H9 (cell line): ENCODE measurements around the gene RGS21. TPM values are rescaled to one million over a fixed set of nuclear protein-coding genes. Genes with fewer than 3 reads are reported as not detected.

Experiments used
- DNase-seq: peaks from one replicate; pipeline ENCODE4 v3.0.0-alpha.2; 2017
- H2AFZ ChIP-seq: one replicate; pipeline ENCODE4 v1.6.1; 2013; ENCODE audit warnings: mild to moderate bottlenecking, low read length, control low read depth, moderate library complexity
- H2AK5ac ChIP-seq: 2 replicates; pipeline ENCODE4 v1.6.1; 2013; ENCODE audit warnings: low read length, control low read depth, mixed read lengths; ENCODE audit not compliant: insufficient read length
- H2BK120ac ChIP-seq: one replicate; pipeline ENCODE4 v1.6.1; 2013; ENCODE audit warnings: low read depth, mild to moderate bottlenecking, low read length, control low read depth, inconsistent platforms; ENCODE audit not compliant: poor library complexity, severe bottlenecking
- H2BK12ac ChIP-seq: 2 replicates; pipeline ENCODE4 v1.6.1; 2013; ENCODE audit warnings: low read length, control low read depth, mixed read lengths, low read depth; ENCODE audit not compliant: insufficient read length
- H2BK15ac ChIP-seq: 2 replicates; pipeline ENCODE4 v1.6.1; 2013; ENCODE audit warnings: low read depth, low read length, control low read depth
- H2BK20ac ChIP-seq: one replicate; pipeline ENCODE4 v1.6.1; 2013; ENCODE audit warnings: low read depth, mild to moderate bottlenecking, low read length, control low read depth, inconsistent platforms; ENCODE audit not compliant: poor library complexity, severe bottlenecking
- H2BK5ac ChIP-seq: 2 replicates; pipeline ENCODE4 v1.6.1; 2013; ENCODE audit warnings: low read length, control low read depth, mixed read lengths; ENCODE audit not compliant: insufficient read length
- H3K14ac ChIP-seq: 2 replicates; pipeline ENCODE4 v1.6.1; 2013; ENCODE audit warnings: low read length, control low read depth; ENCODE audit not compliant: insufficient read depth
- H3K18ac ChIP-seq: 2 replicates; pipeline ENCODE4 v1.6.1; 2013; ENCODE audit warnings: low read depth, mild to moderate bottlenecking, mixed read lengths, low read length, control low read depth; ENCODE audit not compliant: insufficient read length
- H3K23ac ChIP-seq: 2 replicates; pipeline ENCODE4 v1.6.1; 2013; ENCODE audit warnings: low read length, control low read depth, mixed read lengths, low read depth; ENCODE audit not compliant: insufficient read length
- H3K23me2 ChIP-seq: 2 replicates; pipeline ENCODE4 v1.6.1; 2013; ENCODE audit warnings: low read depth, mild to moderate bottlenecking, mixed read lengths, low read length, control low read depth; ENCODE audit not compliant: insufficient read length, poor library complexity, severe bottlenecking
- H3K27ac ChIP-seq: 2 replicates; pipeline ENCODE4 v1.5.1; 2013; ENCODE audit warnings: low read length, control low read depth, mixed read lengths, low read depth; ENCODE audit not compliant: insufficient read length
- H3K27me3 ChIP-seq: 2 replicates; pipeline ENCODE4 v1.6.1; 2013; ENCODE audit warnings: low read length, control low read depth, inconsistent platforms; ENCODE audit not compliant: insufficient read depth
- H3K4ac ChIP-seq: 2 replicates; pipeline ENCODE4 v1.6.1; 2013; ENCODE audit warnings: low read depth, mild to moderate bottlenecking, control low read depth, inconsistent platforms, low read length, moderate library complexity
- H3K4me1 ChIP-seq: 2 replicates; pipeline ENCODE4 v1.6.1; 2013; ENCODE audit warnings: low read length, control low read depth, inconsistent platforms; ENCODE audit not compliant: insufficient read depth
- H3K4me2 ChIP-seq: 2 replicates; pipeline ENCODE4 v1.6.1; 2013; ENCODE audit warnings: low read length, control low read depth, mixed read lengths; ENCODE audit not compliant: insufficient read length, insufficient read depth
- H3K56ac ChIP-seq: 2 replicates; pipeline ENCODE4 v1.6.1; 2013; ENCODE audit warnings: low read depth, mild to moderate bottlenecking, mixed read lengths, low read length, control low read depth; ENCODE audit not compliant: insufficient read length
- H3K79me1 ChIP-seq: 2 replicates; pipeline ENCODE4 v1.6.1; 2013; ENCODE audit warnings: low read depth, mild to moderate bottlenecking, moderate library complexity, low read length, control low read depth, inconsistent platforms; ENCODE audit not compliant: insufficient read depth, poor library complexity, severe bottlenecking
- H3K79me2 ChIP-seq: 2 replicates; pipeline ENCODE4 v1.6.1; 2013; ENCODE audit warnings: low read length, control low read depth, inconsistent platforms; ENCODE audit not compliant: insufficient read depth
- H3K9ac ChIP-seq: 2 replicates; pipeline ENCODE4 v1.6.1; 2013; ENCODE audit warnings: low read length, control low read depth, mixed read lengths; ENCODE audit not compliant: insufficient read length; ENCODE audit errors: extremely low read depth
- H3K9me3 ChIP-seq: one replicate; pipeline ENCODE4 v1.6.1; 2013; ENCODE audit warnings: low read depth, low read length, inconsistent platforms; ENCODE audit not compliant: control insufficient read depth
- H3T11ph ChIP-seq: one replicate; pipeline ENCODE4 v1.6.1; 2013; ENCODE audit warnings: mild to moderate bottlenecking, low read length, control low read depth, inconsistent platforms
- H4K20me1 ChIP-seq: one replicate; pipeline ENCODE4 v1.6.1; 2013; ENCODE audit not compliant: control insufficient read depth, insufficient read length, insufficient read depth
- H4K5ac ChIP-seq: 2 replicates; pipeline ENCODE4 v1.6.1; 2013; ENCODE audit warnings: low read depth, mild to moderate bottlenecking, mixed read lengths, low read length, control low read depth; ENCODE audit not compliant: insufficient read length
- H4K8ac ChIP-seq: replicated peaks from 2 replicates; pipeline ENCODE4 v1.6.1; 2013; ENCODE audit warnings: low read length, control low read depth, mixed read lengths, low read depth; ENCODE audit not compliant: insufficient read length
- H4K91ac ChIP-seq: 2 replicates; pipeline ENCODE4 v1.6.1; 2013; ENCODE audit warnings: low read depth, mild to moderate bottlenecking, moderate library complexity, mixed read lengths, low read length, control low read depth; ENCODE audit not compliant: insufficient read length
- H3K27ac Mint-ChIP-seq, 3 experiments: 2 replicates in 2 of 3; 3 replicates in 1 of 3; pipeline ENCODE4 v1.8.0; 2020 to 2021; ENCODE audit warnings: mixed read lengths in 3 of 3, mild to moderate bottlenecking in 1 of 3, moderate library complexity in 1 of 3
- H3K27me3 Mint-ChIP-seq: 2 replicates; pipeline ENCODE4 v1.8.0; 2021; ENCODE audit warnings: low read depth, mild to moderate bottlenecking, moderate library complexity, mixed read lengths
- H3K36me3 Mint-ChIP-seq, 3 experiments: 2 replicates in 2 of 3; 3 replicates in 1 of 3; pipeline ENCODE4 v1.8.0; 2020 to 2021; ENCODE audit warnings: low read depth in 3 of 3, mixed read lengths in 3 of 3; ENCODE audit not compliant: insufficient read depth in 1 of 3
- H3K4me1 Mint-ChIP-seq, 2 experiments: 2 replicates each; pipeline ENCODE4 v1.8.0; 2020; ENCODE audit warnings: mixed read lengths in 2 of 2
- H3K4me3 Mint-ChIP-seq, 2 experiments: 2 replicates in 1 of 2; 3 replicates in 1 of 2; pipeline ENCODE4 v1.8.0; 2020 to 2021; ENCODE audit warnings: mild to moderate bottlenecking in 2 of 2, mixed read lengths in 2 of 2, moderate library complexity in 1 of 2
- H3K9me3 Mint-ChIP-seq, 2 experiments: 2 replicates in 1 of 2; 3 replicates in 1 of 2; pipeline ENCODE4 v1.8.0; 2020; ENCODE audit warnings: mild to moderate bottlenecking in 2 of 2, mixed read lengths in 2 of 2, moderate library complexity in 1 of 2
- WGBS: extraction: QIAGEN DNeasy Blood & Tissue Kit; methylation state at CpG from one replicate; pipeline ENCODE4 v1.1.7; 2013; ENCODE audit warnings: missing lambda C conversion rate, low lambda C conversion rate, mixed read lengths; ENCODE audit not compliant: insufficient read length; ENCODE audit errors: extremely low coverage; 5-methylcytosine and 5-hydroxymethylcytosine counted together
- total RNA-seq: library from RNA; stranded (reverse); gene quantifications from 2 replicates; pipeline ENCODE4 v1.2.1, GENCODE V29; 2021
- TF ChIP-seq, protein P1 (sequence below): fragments of 200-600 bp; sonication (generic); conservative IDR thresholded peaks from 3 replicates; pipeline ENCODE4 v1.8.0; 2021; ENCODE audit warnings: antibody characterized with exemption, mild to moderate bottlenecking

The RGS21 gene
- total RNA-seq, 1 experiment from 2014 or later = not detected

DNA sequence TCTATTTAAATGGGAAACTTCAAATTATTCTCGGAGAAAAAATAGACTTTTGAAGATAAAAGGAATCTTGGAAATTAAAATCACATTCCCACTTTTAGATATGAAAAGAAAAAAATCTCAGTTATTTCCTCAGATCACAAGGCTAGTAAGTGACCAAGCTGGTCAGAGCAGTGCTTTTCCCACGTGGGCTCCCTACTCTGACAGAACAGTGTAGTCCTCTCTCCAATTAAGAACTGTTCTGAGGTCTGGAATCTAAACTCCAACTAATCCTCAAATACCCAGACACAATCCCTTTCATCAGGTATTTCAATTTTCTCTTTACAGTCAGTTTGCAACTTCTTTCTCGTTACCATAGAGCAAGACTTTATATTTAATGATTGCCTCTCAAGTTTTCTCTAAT lies 50.6 kb downstream of the RGS21 start:
- Histone ChIP-seq H3K14ac (no peak overlapping the region), H2BK5ac (no peak overlapping the region), H2BK12ac (no peak overlapping the region), H3T11ph (no peak overlapping the region), H2AFZ (no peak overlapping the region), H4K5ac (no peak overlapping the region), H3K23me2 (no peaks in the 10 kb centered on the region), H2BK20ac (no peak overlapping the region), H3K9ac (no peak overlapping the region), H2BK15ac (no peak overlapping the region), H3K4me1 (no peaks in the 10 kb centered on the region), H2AK5ac (no peak overlapping the region), H3K18ac (no peak overlapping the region), H3K4ac (no peak overlapping the region), H4K91ac (no peak overlapping the region), H4K8ac (no peak overlapping the region), H2BK120ac (no peak overlapping the region), H4K20me1 (no peaks in the 10 kb centered on the region), H3K79me2 (no peaks in the 10 kb centered on the region), H3K56ac (no peak overlapping the region), H3K27ac (no peak overlapping the region), H3K27me3 (no peaks in the 10 kb centered on the region), H3K9me3 (no peaks in the 10 kb centered on the region), H3K4me2 (no peak overlapping the region), H3K23ac (no peak overlapping the region), H3K79me1 (no peaks in the 10 kb centered on the region)
- H3K4me3 Mint-ChIP-seq = no peak overlapping the region
- H3K9me3 Mint-ChIP-seq = no peaks in the 10 kb centered on the region
- TF ChIP-seq, protein P1, sequence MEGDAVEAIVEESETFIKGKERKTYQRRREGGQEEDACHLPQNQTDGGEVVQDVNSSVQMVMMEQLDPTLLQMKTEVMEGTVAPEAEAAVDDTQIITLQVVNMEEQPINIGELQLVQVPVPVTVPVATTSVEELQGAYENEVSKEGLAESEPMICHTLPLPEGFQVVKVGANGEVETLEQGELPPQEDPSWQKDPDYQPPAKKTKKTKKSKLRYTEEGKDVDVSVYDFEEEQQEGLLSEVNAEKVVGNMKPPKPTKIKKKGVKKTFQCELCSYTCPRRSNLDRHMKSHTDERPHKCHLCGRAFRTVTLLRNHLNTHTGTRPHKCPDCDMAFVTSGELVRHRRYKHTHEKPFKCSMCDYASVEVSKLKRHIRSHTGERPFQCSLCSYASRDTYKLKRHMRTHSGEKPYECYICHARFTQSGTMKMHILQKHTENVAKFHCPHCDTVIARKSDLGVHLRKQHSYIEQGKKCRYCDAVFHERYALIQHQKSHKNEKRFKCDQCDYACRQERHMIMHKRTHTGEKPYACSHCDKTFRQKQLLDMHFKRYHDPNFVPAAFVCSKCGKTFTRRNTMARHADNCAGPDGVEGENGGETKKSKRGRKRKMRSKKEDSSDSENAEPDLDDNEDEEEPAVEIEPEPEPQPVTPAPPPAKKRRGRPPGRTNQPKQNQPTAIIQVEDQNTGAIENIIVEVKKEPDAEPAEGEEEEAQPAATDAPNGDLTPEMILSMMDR = no peak
- no peaks in the 10 kb centered on the region for H3K27me3 Mint-ChIP-seq
- no CpG with 5 or more reads among the region's 3 CpGs for WGBS
- no peaks in the 10 kb centered on the region for H3K4me1 Mint-ChIP-seq
- no peak for DNase-seq
- H3K27ac Mint-ChIP-seq = no peak overlapping the region
- no peaks in the 10 kb centered on the region for H3K36me3 Mint-ChIP-seq
